ENCODE data around the gene CEP20.
A peak's percentile ranks its signal among the peaks of the same experiment; 100 is the strongest.

CEP20 gene

GRCh38 chr16:15907863-15908478, 19.6 kb upstream of the CEP20 start:
- H3K4me3 ChIP-seq (ENCODE audit: low read depth in 1 of 2, low read length in 2 of 2): no peak overlapping the region
- no peaks in the 10 kb centered on the region for H3K27me3 ChIP-seq (ENCODE audit: insufficient read depth, low read length, poor library complexity)
- no peak overlapping the region for H2AFZ ChIP-seq (ENCODE audit: low read depth, low read length)
- H3K4me1 ChIP-seq (ENCODE audit: insufficient read depth, low read length): peaks cover 9% of the 10 kb centered on the region
- no peaks in the 10 kb centered on the region for H4K20me1 ChIP-seq (ENCODE audit: insufficient read depth, low read length)
- H3K9ac ChIP-seq (ENCODE audit: low read depth, low read length): no peak overlapping the region
- no peak overlapping the region for H3K4me2 ChIP-seq (ENCODE audit: insufficient read depth, low read length)
- peaks cover 3% of the 10 kb centered on the region for H3K9me3 ChIP-seq (ENCODE audit: insufficient read depth, low read length, severe bottlenecking)
- no peak overlapping the region for H3K27ac ChIP-seq (ENCODE audit: low read length)
- no peaks in the 10 kb centered on the region for H3K79me2 ChIP-seq (ENCODE audit: insufficient read depth, low read length)
- no peaks in the 10 kb centered on the region for H3K36me3 ChIP-seq (ENCODE audit: insufficient read depth, low read length)
- DNase-seq (peak; percentile 25), ATAC-seq (ENCODE audit: insufficient read depth, low read depth) (peak; percentile 66; the same call in 2 of the 3 replicates)
- TF ChIP-seq EZH2 (IDR thresholded peaks at IDR 0.05; ENCODE audit: borderline replicate concordance, low read depth, low read length, severe bottlenecking) (no peak), CTCF (IDR thresholded peaks at IDR 0.05; ENCODE audit: borderline replicate concordance, extremely low read depth, low read length, poor library complexity, severe bottlenecking) (no peak)

- H3K36me3 ChIP-seq (ENCODE audit: insufficient read depth, low read length): no peaks in the 10 kb centered on the region
- no peak overlapping the region for H3K4me2 ChIP-seq (ENCODE audit: insufficient read depth, low read length)
- no peak for ATAC-seq (ENCODE audit: insufficient read depth, low read depth)
- H3K4me3 ChIP-seq (ENCODE audit: low read depth in 1 of 2, low read length in 2 of 2): no peak overlapping the region
- H3K79me2 ChIP-seq (ENCODE audit: insufficient read depth, low read length): no peaks in the 10 kb centered on the region
- H3K9ac ChIP-seq (ENCODE audit: low read depth, low read length): no peak overlapping the region
- no peaks in the 10 kb centered on the region for H3K4me1 ChIP-seq (ENCODE audit: insufficient read depth, low read length)
- H3K27ac ChIP-seq (ENCODE audit: low read length): no peak overlapping the region
- no peak for DNase-seq
- H4K20me1 ChIP-seq (ENCODE audit: insufficient read depth, low read length): no peaks in the 10 kb centered on the region
- TF ChIP-seq CTCF (IDR thresholded peaks at IDR 0.05; ENCODE audit: borderline replicate concordance, extremely low read depth, low read length, poor library complexity, severe bottlenecking): no peak
- TF ChIP-seq EZH2 (IDR thresholded peaks at IDR 0.05; ENCODE audit: borderline replicate concordance, low read depth, low read length, severe bottlenecking): no peak
- no peak overlapping the region for H2AFZ ChIP-seq (ENCODE audit: low read depth, low read length)
- H3K27me3 ChIP-seq (ENCODE audit: insufficient read depth, low read length, poor library complexity): no peaks in the 10 kb centered on the region
- H3K9me3 ChIP-seq (ENCODE audit: insufficient read depth, low read length, severe bottlenecking): peaks cover 3% of the 10 kb centered on the region
Measured at GRCh38 chr16:15906439-15906838, 18.0 kb upstream of the CEP20 start.

GRCh38 chr16:15903960-15904359, 15.6 kb upstream of the CEP20 start:
- Histone ChIP-seq H4K20me1 (ENCODE audit: insufficient read depth, low read length) (no peaks in the 10 kb centered on the region), H3K27me3 (ENCODE audit: insufficient read depth, low read length, poor library complexity) (no peaks in the 10 kb centered on the region), H3K27ac (ENCODE audit: low read length) (no peak overlapping the region), H2AFZ (ENCODE audit: low read depth, low read length) (no peak overlapping the region), H3K36me3 (ENCODE audit: insufficient read depth, low read length) (no peaks in the 10 kb centered on the region), H3K9me3 (ENCODE audit: insufficient read depth, low read length, severe bottlenecking) (peaks cover 3% of the 10 kb centered on the region), H3K79me2 (ENCODE audit: insufficient read depth, low read length) (no peaks in the 10 kb centered on the region), H3K4me1 (ENCODE audit: insufficient read depth, low read length) (no peaks in the 10 kb centered on the region), H3K4me2 (ENCODE audit: insufficient read depth, low read length) (no peak overlapping the region), H3K9ac (ENCODE audit: low read depth, low read length) (no peak overlapping the region), H3K4me3 (ENCODE audit: low read depth in 1 of 2, low read length in 2 of 2) (no peak overlapping the region)
- TF ChIP-seq CTCF (IDR thresholded peaks at IDR 0.05; ENCODE audit: borderline replicate concordance, extremely low read depth, low read length, poor library complexity, severe bottlenecking): no peak
- no peak for TF ChIP-seq EZH2 (IDR thresholded peaks at IDR 0.05; ENCODE audit: borderline replicate concordance, low read depth, low read length, severe bottlenecking)
- ATAC-seq (ENCODE audit: insufficient read depth, low read depth) (no peak), DNase-seq (no peak)

Measured in DND-41 (cell line).